Neuron (in vitro differentiated cells): ENCODE data around the gene CDH18.

Experiments used
- H2AFZ ChIP-seq: one replicate; pipeline ENCODE4 v1.6.1; 2013; ENCODE audit warnings: low read depth, mild to moderate bottlenecking, inconsistent platforms, low read length, moderate library complexity
- H3K27me3 ChIP-seq: one replicate; pipeline ENCODE4 v1.6.1; 2013; ENCODE audit warnings: low read length; ENCODE audit not compliant: insufficient read depth
- H3K36me3 ChIP-seq: one replicate; pipeline ENCODE4 v1.6.1; 2013; ENCODE audit warnings: low read length; ENCODE audit not compliant: insufficient read depth
- H3K4me1 ChIP-seq: one replicate; pipeline ENCODE4 v1.6.1; 2013; ENCODE audit warnings: low read length; ENCODE audit not compliant: insufficient read depth
- H3K4me3 ChIP-seq: 2 replicates; pipeline ENCODE4 v1.5.1; 2013; ENCODE audit warnings: mild to moderate bottlenecking, low read length, moderate library complexity
- H3K9me3 ChIP-seq: one replicate; pipeline ENCODE4 v1.6.1; 2013; ENCODE audit warnings: low read length

The CDH18 gene

GRCh38 chr5:19564036-19564435 lies 424.0 kb downstream of the CDH18 start:
- Histone ChIP-seq H3K27me3 (no peaks in the 10 kb centered on the region), H3K4me1 (no peaks in the 10 kb centered on the region), H2AFZ (no peak overlapping the region), H3K9me3 (no peaks in the 10 kb centered on the region), H3K4me3 (no peak overlapping the region), H3K36me3 (no peaks in the 10 kb centered on the region)

DNA sequence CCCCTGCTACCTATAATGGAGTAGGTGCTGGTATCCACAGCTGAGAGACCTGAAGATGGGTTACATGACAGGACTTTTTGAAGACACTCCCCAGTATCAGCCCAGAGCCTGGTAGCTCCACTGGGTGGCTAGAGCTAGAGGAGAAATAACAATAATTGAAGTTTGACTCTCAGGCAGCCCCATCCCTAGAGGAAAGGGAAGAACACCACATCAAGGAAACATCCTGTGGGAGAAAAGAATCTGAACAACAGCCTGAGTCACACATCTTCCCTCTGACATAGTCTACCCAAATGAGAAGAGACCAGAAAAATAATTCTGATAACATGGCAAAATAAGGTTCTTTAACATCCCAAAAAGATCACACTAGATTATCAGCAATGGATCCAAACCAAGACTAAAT lies 432.1 kb downstream of the CDH18 start:
- no peak overlapping the region for H3K4me3 ChIP-seq
- H3K4me1 ChIP-seq = no peaks in the 10 kb centered on the region
- H3K36me3 ChIP-seq = no peaks in the 10 kb centered on the region
- H2AFZ ChIP-seq = no peak overlapping the region
- no peaks in the 10 kb centered on the region for H3K9me3 ChIP-seq
- H3K27me3 ChIP-seq = no peaks in the 10 kb centered on the region

GRCh38 chr5:19555436-19555835 lies 432.6 kb downstream of the CDH18 start:
- Histone ChIP-seq H3K36me3 (no peaks in the 10 kb centered on the region), H3K9me3 (no peaks in the 10 kb centered on the region), H3K4me3 (no peak overlapping the region), H3K27me3 (no peaks in the 10 kb centered on the region), H3K4me1 (no peaks in the 10 kb centered on the region), H2AFZ (no peak overlapping the region)

DNA sequence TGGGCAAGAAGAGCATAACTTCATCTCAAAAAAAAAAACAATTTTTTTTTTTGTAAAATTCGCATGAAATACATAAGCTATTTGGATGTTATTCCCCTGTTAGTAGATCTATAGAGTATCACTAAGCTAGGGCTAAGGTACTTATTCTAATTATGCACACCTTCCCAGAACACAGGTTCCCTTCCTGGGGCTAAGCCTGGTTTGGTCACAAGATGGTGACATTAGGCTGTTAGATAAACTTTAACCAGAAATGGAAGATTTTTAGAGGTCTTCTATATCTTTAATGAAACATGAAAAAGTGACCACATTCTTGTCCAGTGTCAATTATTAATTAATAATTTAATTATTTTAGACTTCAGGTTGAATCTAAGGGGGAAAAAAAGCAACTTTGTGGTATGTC lies 433.5 kb downstream of the CDH18 start:
- H3K9me3 ChIP-seq = no peaks in the 10 kb centered on the region
- no peaks in the 10 kb centered on the region for H3K36me3 ChIP-seq
- H3K4me1 ChIP-seq = no peaks in the 10 kb centered on the region

GRCh38 chr5:19547640-19548039 lies 440.4 kb downstream of the CDH18 start:
- Histone ChIP-seq H3K36me3 (no peaks in the 10 kb centered on the region), H3K27me3 (no peaks in the 10 kb centered on the region), H3K4me1 (no peaks in the 10 kb centered on the region), H3K9me3 (no peaks in the 10 kb centered on the region), H2AFZ (no peak overlapping the region), H3K4me3 (no peak overlapping the region)

More for the DNA sequence above, 433.5 kb downstream of the CDH18 start:
- no peak overlapping the region for H3K4me3 ChIP-seq
- no peak overlapping the region for H2AFZ ChIP-seq
- H3K27me3 ChIP-seq = no peaks in the 10 kb centered on the region

- H3K4me3 ChIP-seq = no peak overlapping the region
- no peaks in the 10 kb centered on the region for H3K9me3 ChIP-seq
- H3K36me3 ChIP-seq = no peaks in the 10 kb centered on the region
- no peaks in the 10 kb centered on the region for H3K27me3 ChIP-seq
- H3K4me1 ChIP-seq = no peaks in the 10 kb centered on the region
- H2AFZ ChIP-seq = no peak overlapping the region
Observed at GRCh38 chr5:19546521-19546920, 441.5 kb downstream of the CDH18 start.

DNA sequence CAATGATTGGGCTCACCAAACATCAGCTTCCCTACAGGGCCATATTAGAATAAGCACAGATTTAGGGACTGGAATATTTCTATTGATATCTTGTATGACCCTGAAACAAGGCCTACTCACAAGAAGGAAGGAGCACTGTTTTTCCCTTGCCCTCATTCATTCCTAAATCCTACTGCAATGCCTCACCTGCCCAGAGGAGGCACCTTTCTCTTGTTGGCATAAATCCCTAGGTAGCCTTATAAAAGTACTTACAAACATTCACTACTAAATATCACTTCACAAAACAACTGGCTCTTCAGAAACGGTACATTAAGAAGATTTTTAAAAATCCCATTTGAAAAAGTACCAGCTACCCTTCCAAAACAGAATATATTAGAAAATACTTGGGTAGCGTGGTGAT lies 449.4 kb downstream of the CDH18 start:
- Histone ChIP-seq H3K9me3 (no peaks in the 10 kb centered on the region), H3K36me3 (no peaks in the 10 kb centered on the region), H3K4me3 (no peak overlapping the region), H2AFZ (no peak overlapping the region), H3K27me3 (no peaks in the 10 kb centered on the region), H3K4me1 (no peaks in the 10 kb centered on the region)

DNA sequence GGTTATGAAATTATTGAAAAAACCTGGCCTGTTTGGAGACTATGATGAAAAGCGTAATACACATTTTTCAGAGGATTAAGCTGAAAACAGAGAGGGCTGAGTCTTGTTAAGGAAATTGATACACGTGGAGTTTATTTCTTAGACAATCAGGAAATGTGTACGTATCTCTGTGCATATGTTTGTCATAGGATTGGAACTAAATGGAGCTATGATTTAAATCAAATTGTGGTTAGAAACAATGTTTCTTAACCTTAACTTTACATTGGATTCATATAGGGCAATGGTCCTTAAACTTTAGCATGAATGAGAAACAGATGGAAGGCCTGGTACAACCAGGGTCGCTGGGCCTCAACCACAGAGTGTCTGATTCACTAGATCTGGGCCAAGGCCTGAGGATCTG lies 451.6 kb downstream of the CDH18 start:
- Histone ChIP-seq H2AFZ (no peak overlapping the region), H3K4me1 (no peaks in the 10 kb centered on the region), H3K36me3 (no peaks in the 10 kb centered on the region), H3K4me3 (no peak overlapping the region), H3K9me3 (no peaks in the 10 kb centered on the region), H3K27me3 (no peaks in the 10 kb centered on the region)

DNA sequence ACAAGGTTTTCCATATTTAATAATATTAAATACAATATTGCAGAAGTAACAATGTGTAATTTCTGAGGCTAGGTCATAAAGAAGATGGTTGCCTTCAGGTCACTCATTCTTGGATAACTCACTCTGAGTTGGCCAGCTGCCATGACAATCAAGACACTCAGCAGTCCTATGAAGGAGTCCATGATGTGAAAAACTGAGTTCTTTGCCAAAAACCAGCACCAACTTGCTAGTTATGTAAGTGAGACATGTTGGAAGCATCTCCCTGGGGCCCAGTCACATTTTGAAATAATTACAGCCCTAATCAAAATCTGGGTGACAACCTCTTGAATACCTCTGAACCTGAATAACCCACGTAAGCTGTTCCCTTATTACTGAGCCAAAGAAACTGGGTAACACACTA lies 453.2 kb downstream of the CDH18 start:
- no peaks in the 10 kb centered on the region for H3K27me3 ChIP-seq
- H3K4me1 ChIP-seq = no peaks in the 10 kb centered on the region
- no peaks in the 10 kb centered on the region for H3K36me3 ChIP-seq
- H2AFZ ChIP-seq = no peak overlapping the region
- no peaks in the 10 kb centered on the region for H3K9me3 ChIP-seq
- H3K4me3 ChIP-seq = no peak overlapping the region

DNA sequence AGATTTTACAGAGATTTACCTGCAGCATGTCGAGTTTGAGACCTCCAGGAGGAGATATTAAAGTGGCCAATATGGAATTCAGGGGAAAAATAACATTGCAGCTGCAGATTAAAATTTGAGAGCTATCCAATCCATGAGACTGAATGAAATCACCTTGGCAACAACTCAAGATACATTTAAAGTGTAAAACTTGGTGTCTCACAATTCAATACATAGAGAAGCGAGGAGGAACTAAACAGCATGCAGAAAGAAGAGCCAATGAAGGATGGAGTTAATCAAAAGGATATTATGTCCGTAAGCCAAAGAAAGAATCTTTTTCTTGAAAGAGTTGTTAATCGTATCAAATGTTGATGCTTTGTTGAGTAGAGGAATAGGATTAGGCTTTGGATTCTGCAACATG lies 455.1 kb downstream of the CDH18 start:
- Histone ChIP-seq H3K9me3 (no peaks in the 10 kb centered on the region), H3K27me3 (no peaks in the 10 kb centered on the region), H3K36me3 (no peaks in the 10 kb centered on the region), H3K4me3 (no peak overlapping the region), H3K4me1 (no peaks in the 10 kb centered on the region), H2AFZ (no peak overlapping the region)

DNA sequence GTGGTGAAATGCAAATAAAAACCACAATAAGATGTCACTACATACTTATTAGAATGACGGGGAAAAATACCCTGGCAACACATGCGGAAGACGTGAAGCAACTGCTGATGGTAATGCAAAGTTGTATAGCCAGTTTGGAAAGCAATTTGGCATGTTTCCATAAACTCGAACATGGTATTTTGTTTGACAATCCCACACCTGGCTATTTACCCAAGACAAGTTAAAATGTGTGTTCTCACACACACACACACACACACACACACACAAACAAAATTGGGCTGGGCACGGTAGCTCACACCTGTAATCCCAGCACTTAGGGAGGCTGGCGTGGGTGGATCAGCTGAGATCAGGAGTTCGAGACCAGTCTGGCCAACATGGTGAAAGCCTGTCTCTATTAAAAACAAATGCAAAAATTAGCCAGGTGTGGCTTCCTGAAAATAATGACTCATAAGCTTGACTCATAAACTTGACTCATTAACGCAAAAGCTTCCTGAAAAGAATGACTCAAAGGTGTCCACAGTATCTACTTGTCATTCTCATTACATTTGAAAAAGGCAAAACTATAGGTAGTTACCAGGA lies 456.5 kb downstream of the CDH18 start:
- H3K4me3 ChIP-seq = no peak overlapping the region
- H3K36me3 ChIP-seq = no peaks in the 10 kb centered on the region
- no peaks in the 10 kb centered on the region for H3K27me3 ChIP-seq
- H2AFZ ChIP-seq = no peak overlapping the region
- no peaks in the 10 kb centered on the region for H3K9me3 ChIP-seq
- H3K4me1 ChIP-seq = no peaks in the 10 kb centered on the region

DNA sequence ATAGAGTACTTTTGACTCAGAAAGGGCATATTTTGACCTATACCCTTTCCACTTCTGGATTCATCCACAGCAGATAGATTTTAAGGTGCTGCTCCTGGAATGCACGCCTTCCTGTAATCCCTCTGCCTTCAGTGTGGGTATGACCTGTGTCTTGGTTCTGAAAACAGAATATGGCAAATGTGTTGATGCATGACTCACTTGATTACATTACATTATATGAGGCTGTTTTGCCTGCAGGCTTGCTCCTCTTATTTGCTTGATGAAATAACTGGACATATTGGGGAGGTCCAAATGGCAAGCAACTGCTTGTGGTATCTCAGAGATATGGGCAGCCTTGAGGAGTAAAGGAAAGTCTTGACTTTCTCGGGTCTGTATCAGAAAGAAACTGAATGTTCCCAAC lies 468.6 kb downstream of the CDH18 start:
- Histone ChIP-seq H3K9me3 (no peaks in the 10 kb centered on the region), H3K36me3 (no peaks in the 10 kb centered on the region), H2AFZ (no peak overlapping the region), H3K4me1 (no peaks in the 10 kb centered on the region), H3K4me3 (no peak overlapping the region), H3K27me3 (no peaks in the 10 kb centered on the region)

GRCh38 chr5:19498852-19499251 lies 489.1 kb downstream of the CDH18 start:
- H3K9me3 ChIP-seq = no peaks in the 10 kb centered on the region
- H3K4me3 ChIP-seq = no peak overlapping the region
- no peaks in the 10 kb centered on the region for H3K36me3 ChIP-seq
- H2AFZ ChIP-seq = no peak overlapping the region
- H3K27me3 ChIP-seq = no peaks in the 10 kb centered on the region
- H3K4me1 ChIP-seq = no peaks in the 10 kb centered on the region

DNA sequence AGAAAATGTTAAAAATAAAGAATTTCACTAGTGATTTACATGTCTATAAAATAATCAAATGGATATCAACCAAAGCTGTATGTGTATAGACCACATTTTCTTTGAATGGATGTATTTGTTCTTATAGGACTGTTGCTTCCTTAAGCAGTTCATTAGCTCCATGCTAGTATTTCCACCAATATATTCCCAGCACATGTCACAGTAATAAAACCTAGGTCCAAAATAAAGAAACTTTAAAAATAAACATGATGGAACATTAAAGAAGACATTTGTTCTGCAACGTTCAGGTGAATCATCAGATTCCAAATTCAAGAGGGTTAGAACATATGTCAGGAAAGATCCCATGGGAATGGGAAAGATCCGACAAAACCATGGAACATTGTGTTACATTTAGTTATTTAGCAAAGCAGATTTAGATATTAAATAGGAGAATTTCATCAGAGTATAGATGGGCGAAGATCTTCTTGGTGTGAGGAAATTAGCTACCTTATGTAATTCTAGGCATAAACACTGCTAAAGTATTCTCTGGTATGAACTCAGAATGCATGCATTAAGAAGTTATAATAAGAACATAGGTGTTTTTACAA lies 490.7 kb downstream of the CDH18 start:
- Histone ChIP-seq H3K4me3 (no peak overlapping the region), H2AFZ (no peak overlapping the region), H3K9me3 (no peaks in the 10 kb centered on the region), H3K4me1 (no peaks in the 10 kb centered on the region), H3K27me3 (no peaks in the 10 kb centered on the region), H3K36me3 (no peaks in the 10 kb centered on the region)
